IMR-90 (cell line): ENCODE results near the gene SOCS3.

Source experiments
- CTCF ChIP-seq: conservative IDR thresholded peaks from 2 replicates; pipeline ENCODE4 v1.5.1; 2012; ENCODE audit warnings: mild to moderate bottlenecking, low read depth, low read length, improper control_type of control experiment
- MAFK ChIP-seq: IDR thresholded peaks from 2 replicates; pipeline ENCODE4 v1.6.1; 2012; ENCODE audit warnings: low read depth, low read length, improper control_type of control experiment
- POLR2A ChIP-seq: IDR thresholded peaks from 2 replicates; pipeline ENCODE4 v1.6.1; 2012; ENCODE audit warnings: mild to moderate bottlenecking, low read depth, low read length
- RCOR1 ChIP-seq: IDR thresholded peaks from 2 replicates; pipeline ENCODE4 v1.6.1; 2012; ENCODE audit warnings: mild to moderate bottlenecking, low read length, improper control_type of control experiment; ENCODE audit not compliant: insufficient replicate concordance
- RFX5 ChIP-seq: IDR thresholded peaks from 2 replicates; pipeline ENCODE4 v1.8.0; 2012; ENCODE audit warnings: low read depth, mild to moderate bottlenecking, low read length, moderate library complexity

GRCh38 chr17:78366109-78366848 is 6.4 kb upstream of the SOCS3 start:
- TF ChIP-seq CTCF = no peak
- TF ChIP-seq RCOR1 = no peak
- no peak for TF ChIP-seq POLR2A
- no peak for TF ChIP-seq MAFK
- no peak for TF ChIP-seq RFX5
